Right lobe of liver (tissue), 6 donors: ENCODE measurements around the gene TFE3. TPM values are rescaled to one million over a fixed set of nuclear protein-coding genes. Genes with fewer than 3 reads are reported as not detected.

Experiments
- ATAC-seq, 4 donors: fragments of 200-7000 bp; cut with Tn5 transposase; one replicate each; pipeline ENCODE4 v1.9.1; 2020; ENCODE audit warnings: mild to moderate bottlenecking in 4 of 4, moderate library complexity in 4 of 4
- DNase-seq, 3 donors: peaks; one replicate each; pipeline ENCODE4 v3.0.0-alpha.2; 2020
- H3K27ac ChIP-seq, 3 donors: fragments of 200-600 bp; one replicate each; pipeline ENCODE4 v1.8.0; 2022
- H3K27me3 ChIP-seq, 2 donors: fragments of 200-600 bp; one replicate each; pipeline ENCODE4 v1.8.0; 2022
- H3K36me3 ChIP-seq, 4 donors: fragments of 200-600 bp; sonication (generic) in 1 of 4; one replicate each; pipeline versions ENCODE4 v1.5.1 to v1.8.0; 2017 to 2022; ENCODE audit warnings: control low read depth in 1 of 4
- H3K4me1 ChIP-seq, 4 donors: fragments of 200-600 bp; sonication (generic) in 1 of 4; one replicate each; pipeline versions ENCODE4 v1.5.1 to v1.8.0; 2017 to 2022; ENCODE audit warnings: control low read depth in 1 of 4
- H3K4me3 ChIP-seq, 3 donors: fragments of 200-600 bp; one replicate each; pipeline ENCODE4 v1.8.0; 2022
- H3K9me3 ChIP-seq, 4 donors: fragments of 200-600 bp; sonication (generic) in 1 of 4; one replicate each; pipeline versions ENCODE4 v1.5.1 to v1.8.0; 2017 to 2022; ENCODE audit warnings: control low read depth in 1 of 4
- CTCF ChIP-seq, 4 donors: fragments of 200-600 bp in 3 of 4; fragments of 450-650 bp in 1 of 4; IDR thresholded peaks; one replicate each; pipeline versions ENCODE4 v1.5.1 to v1.8.0; 2016 to 2022; ENCODE audit warnings: antibody characterized with exemption in 4 of 4, mild to moderate bottlenecking in 2 of 4
- POLR2A ChIP-seq: fragments of 450-650 bp; IDR thresholded peaks from one replicate; pipeline ENCODE4 v1.6.1; 2017; ENCODE audit warnings: antibody characterized with exemption, mild to moderate bottlenecking
- WGBS: methylation state at CpG from one replicate; pipeline ENCODE4 v1.1.6; 2018; ENCODE audit warnings: low coverage, low lambda C conversion rate; ENCODE audit not compliant: insufficient coverage; ENCODE audit errors: missing lambda C conversion rate; 5-methylcytosine and 5-hydroxymethylcytosine counted together
- intact Hi-C, 2 donors: fragments of 100-400 bp; cut with DNase I; formaldehyde crosslinking; loops; one replicate each; pipeline versions ENCODE4 v1.11.2 to v1.14.1; 2022
- total RNA-seq, 6 experiments: library from RNA; depleted of rRNA in 2 of 6; stranded (reverse); fragments of >200 nt in 2 of 6; fragmentation: NEBNext Ultra II Directional in 3 of 6; extraction: Animal tissue kit (Norgen Biotek cat#: 25700) in 3 of 6; gene quantifications; one replicate each; pipeline versions ENCODE4 v1.1.0 to v1.2.4, GENCODE V29; 2016 to 2023
- donor health status: DM: no; HTN: yes; CAD: no.
- donor health status: DM: no; HTN: no; CAD: no.
- donor health status: DM: no; HTN: no; CAD: no.
- donor health status: DM: no; HTN: yes; CAD: no.
- donor health status: DM: no; HTN: yes; CAD: no.

The TFE3 gene
- total RNA-seq, 6 experiments from 2014 or later = 14.9 to 43.3 (median 23.3) TPM

- DNase-seq = no peak
- Histone ChIP-seq H3K9me3 (no peaks in the 10 kb centered on the region), H3K36me3 (no peaks in the 10 kb centered on the region), H3K4me1 (no peaks in the 10 kb centered on the region), H3K27ac (no peak overlapping the region), H3K4me3 (no peak overlapping the region), H3K27me3 (no peaks in the 10 kb centered on the region)
- TF ChIP-seq POLR2A (no peak), CTCF (IDR thresholded peaks at IDR 0.05) (no peak)
- no peak for ATAC-seq
- intact Hi-C loops = no loop called here
- 76% methylated on average over 3 of the region's 4 CpGs for WGBS
These were observed 42.5 kb downstream of the TFE3 start for GRCh38 chrX:49000636-49001035.

GRCh38 chrX:48999030-48999429 lies 44.1 kb downstream of the TFE3 start:
- intact Hi-C loops = no loop called here
- no peaks in the 10 kb centered on the region for H3K36me3 ChIP-seq
- no peak overlapping the region for H3K27ac ChIP-seq
- no peaks in the 10 kb centered on the region for H3K9me3 ChIP-seq
- DNase-seq (no peak), ATAC-seq (no peak)
- no peak for TF ChIP-seq POLR2A
- TF ChIP-seq CTCF (IDR thresholded peaks at IDR 0.05) = no peak
- H3K27me3 ChIP-seq = no peaks in the 10 kb centered on the region
- H3K4me3 ChIP-seq = no peak overlapping the region
- 53% methylated on average over 2 of the region's 5 CpGs for WGBS
- H3K4me1 ChIP-seq = no peaks in the 10 kb centered on the region

GRCh38 chrX:48998391-48998790 lies 44.8 kb downstream of the TFE3 start:
- no peak for TF ChIP-seq POLR2A
- no peak for TF ChIP-seq CTCF (IDR thresholded peaks at IDR 0.05)
- intact Hi-C loops = no loop called here

GRCh38 chrX:48997865-48998264 lies 45.3 kb downstream of the TFE3 start:
- H3K4me3 ChIP-seq = no peak overlapping the region
- H3K27ac ChIP-seq = no peak overlapping the region
- 27% methylated on average over 1 of the region's 1 CpG for WGBS
- no peaks in the 10 kb centered on the region for H3K27me3 ChIP-seq
- intact Hi-C loops = no loop called here
- no peak for ATAC-seq
- peaks cover 0 to 5% (median 0%) of the 10 kb centered on the region in 4 donors for H3K36me3 ChIP-seq
- no peaks in the 10 kb centered on the region for H3K9me3 ChIP-seq
- no peaks in the 10 kb centered on the region for H3K4me1 ChIP-seq
- TF ChIP-seq CTCF (IDR thresholded peaks at IDR 0.05) (no peak), POLR2A (no peak)
- DNase-seq = no peak

More at GRCh38 chrX:48998391-48998790, 44.8 kb downstream of the TFE3 start:
- H3K36me3 ChIP-seq = peaks cover 0 to under 1% (median 0%) of the 10 kb centered on the region in 4 donors
- ATAC-seq = no peak
- no peak overlapping the region for H3K4me3 ChIP-seq
- 82% methylated on average over 3 of the region's 4 CpGs for WGBS
- no peaks in the 10 kb centered on the region for H3K27me3 ChIP-seq
- no peaks in the 10 kb centered on the region for H3K9me3 ChIP-seq
- H3K27ac ChIP-seq = no peak overlapping the region
- no peaks in the 10 kb centered on the region for H3K4me1 ChIP-seq
- no peak for DNase-seq

- no peak for DNase-seq
- ATAC-seq = no peak
- H3K4me1 ChIP-seq = no peaks in the 10 kb centered on the region
- no peaks in the 10 kb centered on the region for H3K27me3 ChIP-seq
- no peak overlapping the region for H3K4me3 ChIP-seq
- no peaks in the 10 kb centered on the region for H3K9me3 ChIP-seq
- 74% methylated on average over 3 of the region's 3 CpGs for WGBS
- peaks cover 0 to 6% (median 0%) of the 10 kb centered on the region in 4 donors for H3K36me3 ChIP-seq
- TF ChIP-seq POLR2A (no peak), CTCF (IDR thresholded peaks at IDR 0.05) (no peak)
- intact Hi-C loops = no loop called here
- H3K27ac ChIP-seq = no peak overlapping the region
These were observed 45.7 kb downstream of the TFE3 start for GRCh38 chrX:48997455-48997854.
